ENCODE data around the gene MAP3K7CL.

The MAP3K7CL gene

GRCh38 chr21:29215709-29216108 is 85.3 kb downstream of the MAP3K7CL start:
- TF ChIP-seq, protein P1, sequence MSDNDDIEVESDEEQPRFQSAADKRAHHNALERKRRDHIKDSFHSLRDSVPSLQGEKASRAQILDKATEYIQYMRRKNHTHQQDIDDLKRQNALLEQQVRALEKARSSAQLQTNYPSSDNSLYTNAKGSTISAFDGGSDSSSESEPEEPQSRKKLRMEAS (IDR thresholded peaks at IDR 0.05; ENCODE audit: low read depth, low read length): no peak
- no peak for TF ChIP-seq MYC (IDR thresholded peaks at IDR 0.05; ENCODE audit: low read depth, low read length)
- no peak for TF ChIP-seq POLR2A (IDR thresholded peaks at IDR 0.05; ENCODE audit: extremely low read depth, insufficient read length)
- no peak for TF ChIP-seq CTCF (IDR thresholded peaks at IDR 0.05; ENCODE audit: low read depth, low read length)
- no peak overlapping the region for H3K4me3 ChIP-seq (ENCODE audit: low read depth, low read length)
- DNase-seq (ENCODE audit: low read depth): no peak

DNA sequence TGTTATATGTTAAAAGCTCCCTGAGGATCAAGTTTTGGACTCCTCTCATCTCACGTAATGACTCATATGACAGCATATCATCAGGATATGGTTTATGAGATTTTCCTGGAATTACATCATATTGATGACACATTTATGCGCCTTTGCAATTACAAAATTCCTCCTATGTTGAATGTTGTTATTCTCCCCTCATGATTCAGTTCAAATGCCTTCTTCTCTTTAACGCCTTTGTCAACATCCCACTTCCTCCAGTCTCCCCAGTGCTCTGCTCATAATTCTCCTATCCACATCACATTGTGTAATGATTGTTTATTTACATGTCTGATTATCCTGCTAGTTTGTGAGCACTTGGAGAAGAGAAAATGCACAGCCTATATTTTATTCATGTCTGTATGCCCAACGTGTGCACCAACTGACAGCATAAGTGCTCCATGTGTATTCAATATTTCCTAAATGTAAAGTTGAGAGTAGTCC is 87.4 kb downstream of the MAP3K7CL start:
- no peak overlapping the region for H3K4me3 ChIP-seq (ENCODE audit: low read depth, low read length)
- TF ChIP-seq POLR2A (IDR thresholded peaks at IDR 0.05; ENCODE audit: extremely low read depth, insufficient read length): no peak
- TF ChIP-seq, protein P1 (IDR thresholded peaks at IDR 0.05; ENCODE audit: low read depth, low read length): no peak
- no peak for TF ChIP-seq MYC (IDR thresholded peaks at IDR 0.05; ENCODE audit: low read depth, low read length)
- TF ChIP-seq CTCF (IDR thresholded peaks at IDR 0.05; ENCODE audit: low read depth, low read length): no peak
- DNase-seq (ENCODE audit: low read depth): peak; percentile 24

DNA sequence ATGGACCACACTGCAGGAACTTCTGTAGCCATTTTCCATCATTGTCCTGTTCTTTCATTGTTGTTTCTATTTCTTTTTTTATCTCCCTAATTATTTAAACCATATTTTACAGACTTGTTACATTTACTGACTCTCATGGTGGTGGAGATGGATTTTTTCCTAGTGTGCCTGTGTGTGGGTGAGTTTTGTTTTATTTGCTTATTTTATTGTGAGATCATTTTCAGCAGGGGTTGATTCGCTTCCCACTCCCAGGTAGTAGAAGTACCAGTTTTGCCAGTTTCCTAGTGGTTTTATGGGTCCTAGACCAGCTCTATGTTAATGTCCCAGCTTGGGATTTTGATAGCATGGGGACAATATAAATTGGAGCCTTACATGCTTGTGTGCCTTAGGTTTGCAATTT is 88.3 kb downstream of the MAP3K7CL start:
- H3K4me3 ChIP-seq (ENCODE audit: low read depth, low read length): no peak overlapping the region
- no peak for TF ChIP-seq CTCF (IDR thresholded peaks at IDR 0.05; ENCODE audit: low read depth, low read length)
- no peak for TF ChIP-seq POLR2A (IDR thresholded peaks at IDR 0.05; ENCODE audit: extremely low read depth, insufficient read length)
- no peak for TF ChIP-seq MYC (IDR thresholded peaks at IDR 0.05; ENCODE audit: low read depth, low read length)
- TF ChIP-seq, protein P1 (IDR thresholded peaks at IDR 0.05; ENCODE audit: low read depth, low read length): no peak
- no peak for DNase-seq (ENCODE audit: low read depth)

GRCh38 chr21:29219165-29219770 is 88.8 kb downstream of the MAP3K7CL start:
- DNase-seq (ENCODE audit: low read depth): no peak
- no peak overlapping the region for H3K4me3 ChIP-seq (ENCODE audit: low read depth, low read length)
- TF ChIP-seq MYC (IDR thresholded peaks at IDR 0.05; ENCODE audit: low read depth, low read length) (no peak), CTCF (IDR thresholded peaks at IDR 0.05; ENCODE audit: low read depth, low read length) (no peak), POLR2A (IDR thresholded peaks at IDR 0.05; ENCODE audit: extremely low read depth, insufficient read length) (no peak)
- TF ChIP-seq, protein P1 (IDR thresholded peaks at IDR 0.05; ENCODE audit: low read depth, low read length): no peak

- TF ChIP-seq POLR2A (IDR thresholded peaks at IDR 0.05; ENCODE audit: extremely low read depth, insufficient read length) (no peak), MYC (IDR thresholded peaks at IDR 0.05; ENCODE audit: low read depth, low read length) (no peak), CTCF (IDR thresholded peaks at IDR 0.05; ENCODE audit: low read depth, low read length) (no peak)
- TF ChIP-seq, protein P1 (IDR thresholded peaks at IDR 0.05; ENCODE audit: low read depth, low read length): no peak
- no peak for DNase-seq (ENCODE audit: low read depth)
- H3K4me3 ChIP-seq (ENCODE audit: low read depth, low read length): no peak overlapping the region
Observed at GRCh38 chr21:29221253-29221744, 90.9 kb downstream of the MAP3K7CL start.

Measured in NB4 (cell line).